ENCODE results near the gene HES5. TPM values are rescaled to one million over a fixed set of nuclear protein-coding genes. Genes with fewer than 3 reads are reported as not detected.

Gene HES5
- total and polyA plus RNA-seq, 2 of the 13 experiments (the other 11 are each of a cell fraction or from before 2014, with no cell fraction given) = not detected

GRCh38 chr1:2571348-2571747, 41.3 kb upstream of the HES5 start (continued):
- 0 out of 2 replicates have a peak, but pooled peaks have one; percentile 21 for TF ChIP-seq ZNF160 (CRISPR knock-in tag; IDR thresholded peaks at IDR 0.05)
- TF ChIP-seq ETV5 (CRISPR knock-in tag; IDR thresholded peaks at IDR 0.05; ENCODE audit: borderline replicate concordance) = peak; percentile 22; the same call in 1 of the 2 replicates
- TF ChIP-seq ZNF607 (CRISPR knock-in tag; IDR thresholded peaks at IDR 0.05; ENCODE audit: borderline replicate concordance) = 0 out of 2 replicates have a peak, but pooled peaks have one; percentile 47
- TF ChIP-seq NR2F6 (IDR thresholded peaks at IDR 0.05) = peak; percentile 89
- peak; percentile 90 for TF ChIP-seq NR2F6 (CRISPR knock-in tag; IDR thresholded peaks at IDR 0.05)
- TF ChIP-seq, protein P1, sequence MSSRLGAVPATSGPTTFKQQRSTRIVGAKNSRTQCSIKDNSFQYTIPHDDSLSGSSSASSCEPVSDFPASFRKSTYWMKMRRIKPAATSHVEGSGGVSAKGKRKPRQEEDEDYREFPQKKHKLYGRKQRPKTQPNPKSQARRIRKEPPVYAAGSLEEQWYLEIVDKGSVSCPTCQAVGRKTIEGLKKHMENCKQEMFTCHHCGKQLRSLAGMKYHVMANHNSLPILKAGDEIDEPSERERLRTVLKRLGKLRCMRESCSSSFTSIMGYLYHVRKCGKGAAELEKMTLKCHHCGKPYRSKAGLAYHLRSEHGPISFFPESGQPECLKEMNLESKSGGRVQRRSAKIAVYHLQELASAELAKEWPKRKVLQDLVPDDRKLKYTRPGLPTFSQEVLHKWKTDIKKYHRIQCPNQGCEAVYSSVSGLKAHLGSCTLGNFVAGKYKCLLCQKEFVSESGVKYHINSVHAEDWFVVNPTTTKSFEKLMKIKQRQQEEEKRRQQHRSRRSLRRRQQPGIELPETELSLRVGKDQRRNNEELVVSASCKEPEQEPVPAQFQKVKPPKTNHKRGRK (CRISPR knock-in tag; IDR thresholded peaks at IDR 0.05) = no peak
- TF ChIP-seq HOXA3 (CRISPR knock-in tag; IDR thresholded peaks at IDR 0.05) = peak; percentile 12; the same call in 1 of the 2 replicates
- TF ChIP-seq KMT2A (CRISPR knock-in tag; IDR thresholded peaks at IDR 0.05) = 0 out of 2 replicates have a peak, but pooled peaks have one; percentile 24
- TF ChIP-seq, protein P2, sequence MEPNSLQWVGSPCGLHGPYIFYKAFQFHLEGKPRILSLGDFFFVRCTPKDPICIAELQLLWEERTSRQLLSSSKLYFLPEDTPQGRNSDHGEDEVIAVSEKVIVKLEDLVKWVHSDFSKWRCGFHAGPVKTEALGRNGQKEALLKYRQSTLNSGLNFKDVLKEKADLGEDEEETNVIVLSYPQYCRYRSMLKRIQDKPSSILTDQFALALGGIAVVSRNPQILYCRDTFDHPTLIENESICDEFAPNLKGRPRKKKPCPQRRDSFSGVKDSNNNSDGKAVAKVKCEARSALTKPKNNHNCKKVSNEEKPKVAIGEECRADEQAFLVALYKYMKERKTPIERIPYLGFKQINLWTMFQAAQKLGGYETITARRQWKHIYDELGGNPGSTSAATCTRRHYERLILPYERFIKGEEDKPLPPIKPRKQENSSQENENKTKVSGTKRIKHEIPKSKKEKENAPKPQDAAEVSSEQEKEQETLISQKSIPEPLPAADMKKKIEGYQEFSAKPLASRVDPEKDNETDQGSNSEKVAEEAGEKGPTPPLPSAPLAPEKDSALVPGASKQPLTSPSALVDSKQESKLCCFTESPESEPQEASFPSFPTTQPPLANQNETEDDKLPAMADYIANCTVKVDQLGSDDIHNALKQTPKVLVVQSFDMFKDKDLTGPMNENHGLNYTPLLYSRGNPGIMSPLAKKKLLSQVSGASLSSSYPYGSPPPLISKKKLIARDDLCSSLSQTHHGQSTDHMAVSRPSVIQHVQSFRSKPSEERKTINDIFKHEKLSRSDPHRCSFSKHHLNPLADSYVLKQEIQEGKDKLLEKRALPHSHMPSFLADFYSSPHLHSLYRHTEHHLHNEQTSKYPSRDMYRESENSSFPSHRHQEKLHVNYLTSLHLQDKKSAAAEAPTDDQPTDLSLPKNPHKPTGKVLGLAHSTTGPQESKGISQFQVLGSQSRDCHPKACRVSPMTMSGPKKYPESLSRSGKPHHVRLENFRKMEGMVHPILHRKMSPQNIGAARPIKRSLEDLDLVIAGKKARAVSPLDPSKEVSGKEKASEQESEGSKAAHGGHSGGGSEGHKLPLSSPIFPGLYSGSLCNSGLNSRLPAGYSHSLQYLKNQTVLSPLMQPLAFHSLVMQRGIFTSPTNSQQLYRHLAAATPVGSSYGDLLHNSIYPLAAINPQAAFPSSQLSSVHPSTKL (CRISPR knock-in tag; IDR thresholded peaks at IDR 0.05) = 0 out of 2 replicates have a peak, but pooled peaks have one; percentile 34
- TF ChIP-seq, protein P3, sequence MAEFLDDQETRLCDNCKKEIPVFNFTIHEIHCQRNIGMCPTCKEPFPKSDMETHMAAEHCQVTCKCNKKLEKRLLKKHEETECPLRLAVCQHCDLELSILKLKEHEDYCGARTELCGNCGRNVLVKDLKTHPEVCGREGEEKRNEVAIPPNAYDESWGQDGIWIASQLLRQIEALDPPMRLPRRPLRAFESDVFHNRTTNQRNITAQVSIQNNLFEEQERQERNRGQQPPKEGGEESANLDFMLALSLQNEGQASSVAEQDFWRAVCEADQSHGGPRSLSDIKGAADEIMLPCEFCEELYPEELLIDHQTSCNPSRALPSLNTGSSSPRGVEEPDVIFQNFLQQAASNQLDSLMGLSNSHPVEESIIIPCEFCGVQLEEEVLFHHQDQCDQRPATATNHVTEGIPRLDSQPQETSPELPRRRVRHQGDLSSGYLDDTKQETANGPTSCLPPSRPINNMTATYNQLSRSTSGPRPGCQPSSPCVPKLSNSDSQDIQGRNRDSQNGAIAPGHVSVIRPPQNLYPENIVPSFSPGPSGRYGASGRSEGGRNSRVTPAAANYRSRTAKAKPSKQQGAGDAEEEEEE (CRISPR knock-in tag; IDR thresholded peaks at IDR 0.05; ENCODE audit: borderline replicate concordance) = no peak
- no peak for TF ChIP-seq ZBTB21 (CRISPR knock-in tag; IDR thresholded peaks at IDR 0.05)
- peak; percentile 59 to 81; a peak in 3 of 4 replicates for TF ChIP-seq NR2F1 (CRISPR knock-in tag; IDR thresholded peaks at IDR 0.05)
- 0 out of 2 replicates have a peak, but pooled peaks have one; percentile 32 for TF ChIP-seq ZNF772 (CRISPR knock-in tag; IDR thresholded peaks at IDR 0.05)
- TF ChIP-seq, protein P4, sequence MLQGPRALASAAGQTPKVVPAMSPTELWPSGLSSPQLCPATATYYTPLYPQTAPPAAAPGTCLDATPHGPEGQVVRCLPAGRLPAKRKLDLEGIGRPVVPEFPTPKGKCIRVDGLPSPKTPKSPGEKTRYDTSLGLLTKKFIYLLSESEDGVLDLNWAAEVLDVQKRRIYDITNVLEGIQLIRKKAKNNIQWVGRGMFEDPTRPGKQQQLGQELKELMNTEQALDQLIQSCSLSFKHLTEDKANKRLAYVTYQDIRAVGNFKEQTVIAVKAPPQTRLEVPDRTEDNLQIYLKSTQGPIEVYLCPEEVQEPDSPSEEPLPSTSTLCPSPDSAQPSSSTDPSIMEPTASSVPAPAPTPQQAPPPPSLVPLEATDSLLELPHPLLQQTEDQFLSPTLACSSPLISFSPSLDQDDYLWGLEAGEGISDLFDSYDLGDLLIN (CRISPR knock-in tag; IDR thresholded peaks at IDR 0.05; ENCODE audit: borderline replicate concordance) = no peak
- TF ChIP-seq, protein P5, sequence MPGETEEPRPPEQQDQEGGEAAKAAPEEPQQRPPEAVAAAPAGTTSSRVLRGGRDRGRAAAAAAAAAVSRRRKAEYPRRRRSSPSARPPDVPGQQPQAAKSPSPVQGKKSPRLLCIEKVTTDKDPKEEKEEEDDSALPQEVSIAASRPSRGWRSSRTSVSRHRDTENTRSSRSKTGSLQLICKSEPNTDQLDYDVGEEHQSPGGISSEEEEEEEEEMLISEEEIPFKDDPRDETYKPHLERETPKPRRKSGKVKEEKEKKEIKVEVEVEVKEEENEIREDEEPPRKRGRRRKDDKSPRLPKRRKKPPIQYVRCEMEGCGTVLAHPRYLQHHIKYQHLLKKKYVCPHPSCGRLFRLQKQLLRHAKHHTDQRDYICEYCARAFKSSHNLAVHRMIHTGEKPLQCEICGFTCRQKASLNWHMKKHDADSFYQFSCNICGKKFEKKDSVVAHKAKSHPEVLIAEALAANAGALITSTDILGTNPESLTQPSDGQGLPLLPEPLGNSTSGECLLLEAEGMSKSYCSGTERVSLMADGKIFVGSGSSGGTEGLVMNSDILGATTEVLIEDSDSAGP (CRISPR knock-in tag; IDR thresholded peaks at IDR 0.05; ENCODE audit: borderline replicate concordance) = no peak
- TF ChIP-seq, protein P6, sequence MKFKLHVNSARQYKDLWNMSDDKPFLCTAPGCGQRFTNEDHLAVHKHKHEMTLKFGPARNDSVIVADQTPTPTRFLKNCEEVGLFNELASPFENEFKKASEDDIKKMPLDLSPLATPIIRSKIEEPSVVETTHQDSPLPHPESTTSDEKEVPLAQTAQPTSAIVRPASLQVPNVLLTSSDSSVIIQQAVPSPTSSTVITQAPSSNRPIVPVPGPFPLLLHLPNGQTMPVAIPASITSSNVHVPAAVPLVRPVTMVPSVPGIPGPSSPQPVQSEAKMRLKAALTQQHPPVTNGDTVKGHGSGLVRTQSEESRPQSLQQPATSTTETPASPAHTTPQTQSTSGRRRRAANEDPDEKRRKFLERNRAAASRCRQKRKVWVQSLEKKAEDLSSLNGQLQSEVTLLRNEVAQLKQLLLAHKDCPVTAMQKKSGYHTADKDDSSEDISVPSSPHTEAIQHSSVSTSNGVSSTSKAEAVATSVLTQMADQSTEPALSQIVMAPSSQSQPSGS (CRISPR knock-in tag; IDR thresholded peaks at IDR 0.05) = 0 out of 2 replicates have a peak, but pooled peaks have one; percentile 20

Measured in HepG2 (cell line).